Subcutaneous abdominal adipose tissue (tissue), 5 donors: ENCODE results near the gene EPHX1.
"Not testable (repeated sequence)": the region's sequence is repeated elsewhere in the genome, so short reads cannot be mapped to it uniquely, and the experiment has no call there.

Experiments
- H3K27ac ChIP-seq: one replicate; pipeline ENCODE4 v1.7.0; 2013; ENCODE audit warnings: low read depth, mild to moderate bottlenecking, inconsistent platforms, low read length, moderate library complexity
- H3K27me3 ChIP-seq, 5 donors: one replicate each; pipeline ENCODE4 v1.7.0; 2013; ENCODE audit warnings: low read length in 5 of 5, inconsistent platforms in 1 of 5; ENCODE audit not compliant: control insufficient read depth in 5 of 5, insufficient read depth in 4 of 5
- H3K36me3 ChIP-seq, 5 donors: one replicate each; pipeline ENCODE4 v1.7.0; 2013; ENCODE audit warnings: low read length in 5 of 5; ENCODE audit not compliant: control insufficient read depth in 5 of 5, insufficient read depth in 5 of 5
- H3K4me1 ChIP-seq, 5 donors: one replicate each; pipeline ENCODE4 v1.7.0; 2013; ENCODE audit warnings: low read length in 5 of 5, mild to moderate bottlenecking in 3 of 5, moderate library complexity in 1 of 5; ENCODE audit not compliant: control insufficient read depth in 5 of 5, insufficient read depth in 5 of 5
- H3K4me3 ChIP-seq, 5 donors: one replicate each; pipeline ENCODE4 v1.7.0; 2013; ENCODE audit warnings: low read length in 5 of 5, low read depth in 1 of 5
- H3K9ac ChIP-seq, 5 donors: one replicate each; pipeline ENCODE4 v1.7.0; 2013; ENCODE audit warnings: low read length in 5 of 5, mild to moderate bottlenecking in 4 of 5, moderate library complexity in 3 of 5
- H3K9me3 ChIP-seq, 5 donors: one replicate each; pipeline ENCODE4 v1.7.0; 2013; ENCODE audit warnings: low read length in 5 of 5; ENCODE audit not compliant: control insufficient read depth in 5 of 5
- donor health status: healthy.
- donor health status: healthy.
- donor health status: healthy.
- donor health status: healthy.
- donor health status: healthy.

EPHX1 gene

DNA sequence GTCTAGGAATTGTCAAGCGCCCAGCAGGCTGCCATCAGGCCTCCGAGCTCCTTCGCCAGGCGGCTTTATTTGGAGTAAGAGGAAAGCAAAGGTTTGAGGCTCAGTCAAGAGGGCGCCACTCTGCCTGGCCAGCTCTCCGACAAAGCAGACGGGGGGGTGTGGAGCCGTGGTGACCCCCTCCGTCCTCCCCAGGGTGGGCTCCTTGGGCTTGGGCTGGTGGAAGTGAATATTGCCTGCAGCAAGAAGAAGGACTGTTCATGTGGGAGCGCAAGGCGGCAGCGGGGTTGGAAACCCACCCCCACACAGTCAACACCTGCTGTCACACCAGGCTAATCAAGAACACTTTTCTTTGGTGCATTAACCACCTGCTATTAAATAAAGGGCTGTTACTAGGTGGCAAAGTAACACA lies 14.6 kb downstream of the EPHX1 start:
- Histone ChIP-seq H3K4me1 (peaks cover 13 to 71% (median 65%) of the 10 kb centered on the region in 5 donors), H3K27ac (peak overlapping the region; percentile 84), H3K27me3 (no peaks in the 10 kb centered on the region), H3K36me3 (peaks cover 3 to 33% (median 24%) of the 10 kb centered on the region in 5 donors), H3K9me3 (no peaks in the 10 kb centered on the region), H3K4me3 (no peak overlapping the region), H3K9ac (peak overlapping the region in 1 of 5 donors; percentile 2)

DNA sequence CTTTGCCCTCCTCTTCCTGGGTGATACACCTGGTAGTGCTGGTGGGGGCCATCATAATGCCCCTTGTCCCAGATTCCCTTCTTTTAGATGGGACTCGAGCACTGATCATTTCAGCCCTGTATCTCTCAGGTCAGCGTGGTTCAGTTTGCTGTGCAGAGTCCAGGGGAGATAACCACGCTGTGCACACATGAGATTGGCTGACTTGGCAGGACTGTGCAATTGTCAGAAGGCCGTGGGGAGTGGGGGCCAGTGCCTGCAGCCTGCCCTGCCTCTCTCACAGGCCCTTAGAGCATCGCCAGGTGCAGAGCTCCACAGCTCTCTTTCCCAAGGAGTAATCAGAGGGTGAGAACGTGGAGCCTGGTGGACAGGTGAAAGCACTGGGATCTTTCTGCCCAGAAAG lies 15.2 kb downstream of the EPHX1 start:
- Histone ChIP-seq H3K9me3 (no peaks in the 10 kb centered on the region), H3K9ac (peak overlapping the region in 3 of 5 donors; percentile 4 to 44 (median 5)), H3K27ac (peak overlapping the region; percentile 84), H3K4me3 (peak overlapping the region in 1 of 5 donors; percentile 22), H3K36me3 (peaks cover 3 to 39% (median 27%) of the 10 kb centered on the region in 5 donors), H3K27me3 (no peaks in the 10 kb centered on the region), H3K4me1 (peaks cover 13 to 66% (median 63%) of the 10 kb centered on the region in 5 donors)

DNA sequence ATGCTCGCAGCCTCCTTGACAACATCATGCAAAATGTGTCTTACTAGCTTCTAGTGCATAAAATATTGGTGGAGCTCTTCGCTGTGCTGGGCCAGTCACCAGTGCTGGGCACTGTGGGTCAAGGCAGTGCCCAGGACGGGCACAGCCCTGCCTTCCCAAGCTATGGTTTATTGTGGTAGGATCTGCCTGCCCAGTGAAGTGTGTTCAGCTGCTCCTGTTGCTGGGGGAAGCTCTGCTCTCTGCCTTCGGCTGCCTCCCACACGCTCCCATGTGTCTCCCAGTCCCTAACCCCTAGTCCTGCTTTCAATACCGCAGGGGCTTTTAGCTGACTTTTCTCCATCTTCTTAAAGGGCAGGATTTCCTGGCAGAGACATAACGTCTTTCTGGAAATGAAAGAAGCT lies 15.7 kb downstream of the EPHX1 start:
- Histone ChIP-seq H3K4me1 (peaks cover 13 to 64% (median 59%) of the 10 kb centered on the region in 5 donors), H3K9ac (peak overlapping the region in 4 of 5 donors; percentile 4 to 47 (median 24)), H3K27ac (peak overlapping the region; percentile 84), H3K36me3 (peaks cover 3 to 44% (median 32%) of the 10 kb centered on the region in 5 donors), H3K9me3 (no peaks in the 10 kb centered on the region), H3K27me3 (no peaks in the 10 kb centered on the region), H3K4me3 (peak overlapping the region in 3 of 5 donors; percentile 13 to 39 (median 22))

DNA sequence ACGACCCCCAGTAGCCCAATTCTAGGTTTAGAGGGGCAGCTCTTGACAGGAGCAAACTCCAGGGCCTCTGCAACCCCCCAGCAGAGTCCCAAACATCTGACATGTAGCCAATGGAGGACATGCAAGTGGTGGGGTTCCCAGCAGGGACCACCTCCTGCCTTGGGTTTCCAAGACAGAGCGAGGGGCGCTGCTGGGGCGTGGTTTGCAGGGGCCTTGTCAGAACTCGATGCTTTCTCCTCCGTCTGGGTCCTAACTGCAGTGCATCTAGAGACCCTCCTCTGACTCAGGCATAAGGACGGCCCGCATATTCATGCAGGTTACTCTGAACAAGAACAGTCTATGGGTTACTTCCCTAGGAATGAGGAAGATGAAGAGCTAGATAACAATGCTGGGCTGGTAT lies 17.2 kb downstream of the EPHX1 start:
- Histone ChIP-seq H3K4me1 (peaks cover 13 to 60% (median 54%) of the 10 kb centered on the region in 5 donors), H3K9me3 (no peaks in the 10 kb centered on the region), H3K9ac (no peak overlapping the region), H3K4me3 (no peak overlapping the region), H3K36me3 (peaks cover 5 to 55% (median 47%) of the 10 kb centered on the region in 5 donors), H3K27me3 (no peaks in the 10 kb centered on the region), H3K27ac (peak overlapping the region; percentile 84)

DNA sequence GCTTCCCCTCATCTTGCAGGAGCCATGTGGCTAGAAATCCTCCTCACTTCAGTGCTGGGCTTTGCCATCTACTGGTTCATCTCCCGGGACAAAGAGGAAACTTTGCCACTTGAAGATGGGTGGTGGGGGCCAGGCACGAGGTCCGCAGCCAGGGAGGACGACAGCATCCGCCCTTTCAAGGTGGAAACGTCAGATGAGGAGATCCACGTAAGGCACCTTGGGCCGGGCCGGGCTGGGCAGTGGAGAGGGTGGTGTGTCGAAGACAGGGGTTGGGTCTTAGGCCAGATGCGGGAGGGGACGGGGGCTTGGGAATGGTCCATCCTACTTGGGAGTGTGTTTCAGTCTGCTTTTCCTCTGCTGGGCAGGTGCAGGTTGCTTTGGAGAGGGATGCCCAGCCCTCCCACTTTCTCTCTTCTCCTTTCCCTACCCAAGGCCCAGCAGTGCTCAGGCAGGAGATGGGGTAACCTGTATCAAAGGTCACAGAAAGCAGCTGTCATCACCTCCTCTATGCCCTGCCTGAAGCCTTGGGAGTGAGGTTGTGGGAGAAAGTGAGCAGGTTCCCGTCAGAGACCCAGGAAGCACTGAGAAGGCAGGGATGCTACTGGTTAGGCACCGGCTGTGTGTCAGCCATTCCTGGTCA lies 18.9 kb downstream of the EPHX1 start:
- Histone ChIP-seq H3K27ac (no peak overlapping the region), H3K36me3 (peaks cover 8 to 56% (median 50%) of the 10 kb centered on the region in 5 donors), H3K4me3 (no peak overlapping the region), H3K4me1 (peaks cover 11 to 48% (median 38%) of the 10 kb centered on the region in 5 donors), H3K9me3 (no peaks in the 10 kb centered on the region), H3K27me3 (no peaks in the 10 kb centered on the region), H3K9ac (no peak overlapping the region)

DNA sequence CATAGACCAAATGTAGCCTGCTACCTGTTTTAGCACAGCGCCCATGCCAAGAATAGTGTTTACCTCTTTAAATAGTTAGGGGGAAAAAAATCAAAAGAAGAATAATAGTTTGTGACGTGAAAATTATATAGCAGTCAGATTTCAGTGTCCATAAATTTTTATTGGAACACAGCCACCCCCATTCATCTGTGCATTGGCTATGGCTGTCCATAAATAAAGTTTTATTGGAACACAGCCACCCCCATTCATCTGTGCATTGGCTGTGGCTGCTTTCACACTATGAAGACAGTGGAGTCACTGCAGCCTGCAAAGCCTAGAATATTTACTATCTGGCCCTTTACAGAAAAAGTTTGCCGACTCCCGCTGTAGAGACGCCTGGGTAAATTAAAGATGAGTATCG lies 20.9 kb downstream of the EPHX1 start:
- peaks cover 8 to 59% (median 47%) of the 10 kb centered on the region in 5 donors for H3K36me3 ChIP-seq
- H3K4me3 ChIP-seq, result no peak overlapping the region
- H3K27me3 ChIP-seq, result no peaks in the 10 kb centered on the region
- H3K9ac ChIP-seq, result no peak overlapping the region
- peaks cover 4 to 41% (median 29%) of the 10 kb centered on the region in 5 donors for H3K4me1 ChIP-seq
- H3K27ac ChIP-seq, result no peak overlapping the region
- H3K9me3 ChIP-seq, result no peaks in the 10 kb centered on the region

DNA sequence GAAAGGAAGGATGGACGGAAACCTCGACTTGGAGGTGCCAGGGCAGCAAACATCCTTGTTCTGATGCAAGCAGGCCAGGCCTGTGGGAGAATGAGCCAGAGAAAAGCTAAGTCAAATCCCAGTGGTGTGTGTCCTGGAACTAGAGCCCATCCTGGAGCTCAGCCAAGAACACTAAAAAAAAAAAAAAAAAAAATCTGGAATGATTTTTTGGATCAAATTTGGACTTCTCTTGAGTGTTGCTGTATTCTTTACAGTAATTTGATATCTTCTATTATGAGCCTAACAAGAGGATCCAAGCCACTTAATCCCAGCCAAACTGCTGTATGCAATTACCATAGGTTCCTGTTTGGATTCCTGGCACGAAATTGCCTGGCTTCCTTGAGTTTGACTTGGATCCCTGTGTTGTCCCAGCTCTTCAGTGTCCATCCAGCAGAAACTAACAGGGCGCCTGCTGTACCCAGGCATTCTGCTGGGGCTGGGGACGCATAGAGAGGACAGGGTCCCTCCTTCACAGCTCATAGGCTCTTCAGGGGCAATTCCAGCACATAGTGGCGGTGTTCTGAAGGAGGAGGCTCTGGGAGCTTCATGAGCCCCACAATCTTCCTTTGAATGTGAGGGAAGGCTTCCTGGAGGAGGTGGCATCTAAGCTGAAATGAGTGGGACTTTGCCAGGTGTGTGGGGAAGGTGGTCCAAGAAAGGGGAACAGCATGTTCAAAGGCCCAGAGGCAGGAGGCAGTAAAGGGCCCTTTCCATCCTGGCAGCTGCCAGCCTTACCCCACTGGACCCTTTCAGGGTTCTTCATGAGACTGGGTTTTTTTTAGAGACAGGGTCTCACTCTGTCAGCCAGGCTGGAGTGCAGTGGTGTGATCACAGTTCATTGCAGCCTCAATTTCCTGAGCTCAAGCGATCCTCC lies 24.7 kb downstream of the EPHX1 start:
- H3K4me3 ChIP-seq, result no peak overlapping the region

DNA sequence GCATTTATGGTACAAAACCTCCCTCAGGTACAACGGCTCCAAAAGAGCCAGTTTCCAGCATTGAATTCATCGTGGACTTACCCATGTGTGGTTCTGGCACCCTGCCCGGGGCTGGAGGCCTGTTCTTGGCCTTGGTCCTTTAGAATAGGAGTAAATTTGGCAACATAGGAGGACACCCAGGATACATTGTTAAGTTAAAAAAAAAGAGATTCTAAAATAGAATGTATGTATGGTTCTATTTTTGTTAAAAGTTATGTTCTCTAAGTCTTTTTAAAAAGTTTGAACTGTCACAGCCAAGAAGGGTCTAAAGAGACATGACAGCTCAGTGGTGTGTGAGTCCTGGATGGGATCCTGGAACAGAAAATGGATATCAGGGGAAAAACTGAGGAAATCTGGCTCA lies 25.9 kb downstream of the EPHX1 start:
- H3K36me3 ChIP-seq, result peaks cover 11 to 76% (median 61%) of the 10 kb centered on the region in 5 donors
- peaks cover 2 to 16% (median 14%) of the 10 kb centered on the region in 5 donors for H3K4me1 ChIP-seq
- H3K4me3 ChIP-seq, result no peak overlapping the region
- no peak overlapping the region for H3K9ac ChIP-seq
- H3K27me3 ChIP-seq, result no peaks in the 10 kb centered on the region
- H3K9me3 ChIP-seq, result no peaks in the 10 kb centered on the region
- peak overlapping the region; percentile 54 for H3K27ac ChIP-seq

More for the DNA sequence above, 24.7 kb downstream of the EPHX1 start:
- Histone ChIP-seq H3K27me3 (no peaks in the 10 kb centered on the region), H3K9me3 (no peaks in the 10 kb centered on the region), H3K27ac (peak overlapping the region; percentile 84), H3K36me3 (peaks cover 8 to 76% (median 59%) of the 10 kb centered on the region in 5 donors), H3K9ac (peak overlapping the region in 1 of 5 donors; percentile 2), H3K4me1 (peaks cover 2 to 17% (median 15%) of the 10 kb centered on the region in 5 donors)

DNA sequence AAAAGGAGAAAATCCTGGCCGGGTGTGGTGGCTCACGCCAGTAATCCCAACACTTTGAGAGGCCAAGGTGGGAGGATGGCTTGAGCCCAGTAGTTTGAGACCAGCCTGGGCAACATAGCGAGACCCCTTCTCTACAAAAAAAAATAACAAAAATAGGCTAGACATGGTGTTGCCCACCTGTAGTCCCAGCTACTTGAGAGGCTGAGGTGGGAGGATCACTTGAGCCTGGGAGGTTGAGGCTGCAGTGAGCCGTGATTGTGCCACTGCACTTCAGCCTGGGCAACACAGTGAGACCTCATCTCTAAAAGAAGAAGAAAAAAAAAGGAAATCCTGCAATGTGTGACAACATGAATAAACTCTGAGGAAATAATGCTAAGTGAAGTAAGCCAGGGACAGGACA lies 26.4 kb downstream of the EPHX1 start:
- peaks cover 2 to 16% (median 14%) of the 10 kb centered on the region in 5 donors for H3K4me1 ChIP-seq
- H3K9me3 ChIP-seq, H3K9ac ChIP-seq, H3K4me3 ChIP-seq, H3K27me3 ChIP-seq: not testable (repeated sequence)
- peaks cover 11 to 74% (median 62%) of the 10 kb centered on the region in 5 donors for H3K36me3 ChIP-seq
- peak overlapping the region; percentile 54 for H3K27ac ChIP-seq

DNA sequence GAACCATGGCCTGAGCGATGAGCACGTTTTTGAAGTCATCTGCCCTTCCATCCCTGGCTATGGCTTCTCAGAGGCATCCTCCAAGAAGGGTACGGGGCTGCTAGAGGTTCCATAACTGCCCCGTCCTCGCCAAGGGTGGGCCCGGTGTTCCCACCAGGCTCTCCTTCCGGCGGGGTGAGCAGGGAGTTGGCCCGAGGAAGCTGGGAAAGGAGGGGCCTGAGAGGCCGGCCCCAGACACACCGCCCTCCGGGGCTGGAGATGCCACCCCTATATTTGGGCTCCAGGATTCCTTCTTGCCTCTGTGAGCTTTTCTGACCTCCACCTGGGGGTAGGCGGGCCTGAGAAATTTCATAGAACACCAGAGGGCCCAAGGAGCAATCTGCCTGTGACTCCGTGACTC lies 28.9 kb downstream of the EPHX1 start:
- Histone ChIP-seq H3K9ac (no peak overlapping the region), H3K4me1 (peaks cover 2 to 23% (median 16%) of the 10 kb centered on the region in 5 donors), H3K27ac (peak overlapping the region; percentile 23), H3K9me3 (no peaks in the 10 kb centered on the region), H3K4me3 (no peak overlapping the region), H3K36me3 (peaks cover 3 to 75% (median 61%) of the 10 kb centered on the region in 5 donors), H3K27me3 (no peaks in the 10 kb centered on the region)
